Uterus (tissue), 4 donors: ENCODE data around the gene KIF5A. TPM values are rescaled to one million over a fixed set of nuclear protein-coding genes. Genes with fewer than 3 reads are reported as not detected.

ENCODE experiments used
- DNase-seq, 2 donors: peaks; one replicate each; pipeline ENCODE4 v3.0.0-alpha.2; 2019 to 2020
- H3K27ac ChIP-seq, 2 donors: fragments of 200-600 bp; sonication (generic); 1 replicate in 1 of 2; 2 replicates in 1 of 2; pipeline ENCODE4 v1.5.1; 2016 to 2018
- H3K27me3 ChIP-seq, 2 donors: fragments of 200-600 bp; sonication (generic); one replicate each; pipeline ENCODE4 v1.5.1; 2018 to 2019; ENCODE audit warnings: control low read depth in 1 of 2
- H3K36me3 ChIP-seq, 2 donors: fragments of 200-600 bp; sonication (generic); one replicate each; pipeline ENCODE4 v1.5.1; 2019; ENCODE audit warnings: control low read depth in 1 of 2
- H3K4me1 ChIP-seq, 2 donors: fragments of 200-600 bp; sonication (generic); one replicate each; pipeline ENCODE4 v1.5.1; 2018 to 2019; ENCODE audit warnings: control low read depth in 1 of 2
- H3K4me3 ChIP-seq, 2 donors: fragments of 200-600 bp; sonication (generic); 1 replicate in 1 of 2; 2 replicates in 1 of 2; pipeline ENCODE4 v1.5.1; 2018 to 2019; ENCODE audit warnings: mild to moderate bottlenecking in 1 of 2
- H3K9me3 ChIP-seq, 2 donors: fragments of 200-600 bp; sonication (generic); one replicate each; pipeline ENCODE4 v1.5.1; 2019; ENCODE audit warnings: control low read depth in 1 of 2
- POLR2A ChIP-seq, 2 donors: fragments of 450-650 bp; IDR thresholded peaks; one replicate each; pipeline ENCODE4 v1.6.1; 2016; ENCODE audit warnings: antibody characterized with exemption in 2 of 2, mild to moderate bottlenecking in 1 of 2, moderate library complexity in 1 of 2
- intact Hi-C: fragments of 100-400 bp; cut with DNase I; formaldehyde crosslinking; loops from one replicate; pipeline ENCODE4 v1.15.1; 2023; ENCODE audit warnings: low total_unique reads
- total RNA-seq, 4 donors: library from RNA; depleted of rRNA in 3 of 4; stranded (reverse); fragments of >200 nt in 3 of 4; gene quantifications; one replicate each; pipeline versions ENCODE4 v1.1.0 to v1.2.4, GENCODE V29; 2014 to 2023
- TF ChIP-seq, protein P1 (sequence below), 4 experiments: fragments of 200-600 bp in 2 of 4; fragments of 450-650 bp in 2 of 4; sonication (generic) in 2 of 4; IDR thresholded peaks; one replicate each; pipeline ENCODE4 v1.5.1; 2016 to 2019; ENCODE audit warnings: antibody characterized with exemption in 4 of 4, mild to moderate bottlenecking in 2 of 4, moderate library complexity in 1 of 4
- donor health status: DM: yes; HTN: yes; CAD: no.

The KIF5A gene
- total RNA-seq, 4 donors from 2014 or later, result 0.59 to 5.1 (median 1.9) TPM

DNA sequence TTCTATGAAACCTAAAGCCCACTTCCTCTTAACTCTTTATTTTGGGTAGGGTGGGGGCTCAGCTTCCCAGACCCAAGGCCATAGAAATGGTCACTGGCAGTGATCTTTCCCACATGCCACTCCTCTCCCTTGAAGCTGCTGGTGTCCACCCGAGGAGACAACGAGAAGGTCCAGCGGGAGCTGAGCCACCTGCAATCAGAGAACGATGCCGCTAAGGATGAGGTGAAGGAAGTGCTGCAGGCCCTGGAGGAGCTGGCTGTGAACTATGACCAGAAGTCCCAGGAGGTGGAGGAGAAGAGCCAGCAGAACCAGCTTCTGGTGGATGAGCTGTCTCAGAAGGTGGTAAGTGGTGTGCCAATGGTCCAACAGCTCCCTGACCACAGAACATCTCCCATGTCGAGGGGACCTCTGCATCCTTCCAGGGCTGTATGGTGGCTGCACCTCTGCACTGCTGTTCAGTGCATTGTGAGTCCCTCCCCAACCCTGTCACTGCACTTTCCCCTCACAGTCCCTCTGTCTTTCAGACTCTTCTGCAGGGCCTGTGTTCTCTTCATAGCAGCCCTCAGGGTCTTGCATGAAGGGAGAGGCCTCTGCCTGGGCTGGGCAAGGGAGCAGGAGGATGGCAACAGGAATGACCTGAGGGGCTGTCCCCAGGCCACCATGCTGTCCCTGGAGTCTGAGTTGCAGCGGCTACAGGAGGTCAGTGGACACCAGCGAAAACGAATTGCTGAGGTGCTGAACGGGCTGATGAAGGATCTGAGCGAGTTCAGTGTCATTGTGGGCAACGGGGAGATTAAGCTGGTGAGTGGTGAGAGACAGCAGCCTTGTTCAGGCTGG is 22.3 kb downstream of the KIF5A start:
- no peaks in the 10 kb centered on the region for H3K4me1 ChIP-seq
- H3K4me3 ChIP-seq, result no peak overlapping the region
- intact Hi-C loops, result no loop called here
- DNase-seq, result no peak
- TF ChIP-seq, protein P1, sequence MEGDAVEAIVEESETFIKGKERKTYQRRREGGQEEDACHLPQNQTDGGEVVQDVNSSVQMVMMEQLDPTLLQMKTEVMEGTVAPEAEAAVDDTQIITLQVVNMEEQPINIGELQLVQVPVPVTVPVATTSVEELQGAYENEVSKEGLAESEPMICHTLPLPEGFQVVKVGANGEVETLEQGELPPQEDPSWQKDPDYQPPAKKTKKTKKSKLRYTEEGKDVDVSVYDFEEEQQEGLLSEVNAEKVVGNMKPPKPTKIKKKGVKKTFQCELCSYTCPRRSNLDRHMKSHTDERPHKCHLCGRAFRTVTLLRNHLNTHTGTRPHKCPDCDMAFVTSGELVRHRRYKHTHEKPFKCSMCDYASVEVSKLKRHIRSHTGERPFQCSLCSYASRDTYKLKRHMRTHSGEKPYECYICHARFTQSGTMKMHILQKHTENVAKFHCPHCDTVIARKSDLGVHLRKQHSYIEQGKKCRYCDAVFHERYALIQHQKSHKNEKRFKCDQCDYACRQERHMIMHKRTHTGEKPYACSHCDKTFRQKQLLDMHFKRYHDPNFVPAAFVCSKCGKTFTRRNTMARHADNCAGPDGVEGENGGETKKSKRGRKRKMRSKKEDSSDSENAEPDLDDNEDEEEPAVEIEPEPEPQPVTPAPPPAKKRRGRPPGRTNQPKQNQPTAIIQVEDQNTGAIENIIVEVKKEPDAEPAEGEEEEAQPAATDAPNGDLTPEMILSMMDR (IDR thresholded peaks at IDR 0.05), result no peak
- TF ChIP-seq POLR2A (IDR thresholded peaks at IDR 0.05), result no peak
- H3K27me3 ChIP-seq, result no peaks in the 10 kb centered on the region
- no peaks in the 10 kb centered on the region for H3K36me3 ChIP-seq
- no peaks in the 10 kb centered on the region for H3K9me3 ChIP-seq
- H3K27ac ChIP-seq, result no peak overlapping the region

DNA sequence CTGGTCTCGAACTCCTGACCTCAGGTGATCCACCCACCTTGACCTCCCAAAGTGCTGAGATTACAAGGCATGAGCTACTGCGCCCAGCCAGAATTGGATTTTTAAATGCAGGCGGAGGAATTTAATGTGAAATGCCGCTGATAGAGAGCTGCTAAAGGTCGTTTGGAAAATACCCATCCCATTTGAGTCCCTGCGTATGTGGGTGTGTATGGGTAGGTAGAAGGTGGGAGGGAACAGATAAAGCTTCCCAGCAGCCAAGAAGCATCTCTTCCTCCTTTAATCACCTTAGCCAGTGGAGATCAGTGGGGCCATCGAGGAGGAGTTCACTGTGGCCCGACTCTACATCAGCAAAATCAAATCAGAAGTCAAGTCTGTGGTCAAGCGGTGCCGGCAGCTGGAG is 25.0 kb downstream of the KIF5A start:
- Histone ChIP-seq H3K27ac (no peak overlapping the region), H3K27me3 (no peaks in the 10 kb centered on the region), H3K9me3 (no peaks in the 10 kb centered on the region), H3K4me1 (no peaks in the 10 kb centered on the region), H3K4me3 (no peak overlapping the region), H3K36me3 (no peaks in the 10 kb centered on the region)
- intact Hi-C loops, result no loop called here
- DNase-seq, result no peak
- TF ChIP-seq, protein P1 (IDR thresholded peaks at IDR 0.05), result no peak
- TF ChIP-seq POLR2A (IDR thresholded peaks at IDR 0.05), result no peak

DNA sequence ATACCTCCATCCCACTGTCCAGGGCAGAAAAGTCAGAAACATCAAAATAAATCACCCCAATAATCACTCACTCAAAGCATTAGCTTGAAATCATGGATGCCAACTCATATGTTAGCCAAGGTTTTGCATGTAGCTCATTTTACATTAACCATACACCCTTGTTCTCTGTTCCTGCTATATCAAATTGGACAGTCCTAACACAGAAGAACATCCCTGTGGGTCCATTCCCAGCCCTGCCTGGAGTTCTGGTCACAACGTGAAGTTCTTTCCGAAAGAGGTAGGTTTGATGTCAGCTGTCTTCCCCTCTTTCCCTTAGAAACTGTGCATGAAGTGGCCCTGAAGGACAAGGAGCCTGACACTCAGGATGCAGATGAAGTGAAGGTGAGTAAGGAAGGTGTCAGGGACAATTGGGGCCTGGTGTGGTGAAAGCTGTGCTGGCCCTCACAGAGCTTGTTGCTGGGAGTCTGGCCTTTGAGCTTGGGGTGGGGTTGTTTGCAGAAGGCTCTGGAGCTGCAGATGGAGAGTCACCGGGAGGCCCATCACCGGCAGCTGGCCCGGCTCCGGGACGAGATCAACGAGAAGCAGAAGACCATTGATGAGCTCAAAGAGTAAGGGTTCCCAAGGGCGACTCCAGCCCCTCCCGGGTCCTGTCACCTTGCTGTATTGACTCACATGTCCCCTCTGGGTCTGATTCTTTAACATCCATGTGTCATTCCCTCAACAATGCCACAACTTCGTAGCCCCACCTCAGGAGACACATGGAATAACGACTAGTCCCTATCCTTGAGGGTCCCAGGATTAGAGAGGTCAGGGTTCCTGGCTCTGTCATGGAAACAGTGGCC is 26.1 kb downstream of the KIF5A start:
- Histone ChIP-seq H3K4me1 (no peaks in the 10 kb centered on the region), H3K36me3 (no peaks in the 10 kb centered on the region), H3K27ac (no peak overlapping the region), H3K27me3 (no peaks in the 10 kb centered on the region), H3K9me3 (no peaks in the 10 kb centered on the region), H3K4me3 (no peak overlapping the region)
- TF ChIP-seq, protein P1 (IDR thresholded peaks at IDR 0.05), result no peak
- no peak for TF ChIP-seq POLR2A (IDR thresholded peaks at IDR 0.05)
- no peak for DNase-seq
- intact Hi-C loops, result no loop called here

DNA sequence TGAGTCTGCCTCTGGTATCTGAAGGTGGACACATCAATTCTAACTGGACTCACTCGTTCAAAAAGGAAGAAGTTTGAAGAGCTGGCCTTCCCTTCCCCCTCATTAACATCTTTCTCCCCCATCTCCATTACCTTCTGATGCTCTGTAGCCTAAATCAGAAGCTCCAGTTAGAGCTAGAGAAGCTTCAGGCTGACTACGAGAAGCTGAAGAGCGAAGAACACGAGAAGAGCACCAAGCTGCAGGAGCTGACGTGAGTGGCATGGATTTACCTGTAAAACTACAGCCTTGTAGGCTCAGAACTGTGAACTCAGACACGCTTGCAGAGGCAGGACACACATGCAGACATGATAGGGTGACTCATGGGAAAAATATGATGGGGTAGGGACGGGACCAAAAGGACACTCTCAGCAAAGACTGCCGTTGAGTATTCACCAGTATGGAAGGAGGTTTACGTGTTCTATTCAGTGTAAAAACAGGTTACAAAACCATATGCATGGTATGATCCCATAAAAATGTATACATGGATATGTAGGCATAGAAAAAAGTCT is 26.8 kb downstream of the KIF5A start:
- Histone ChIP-seq H3K36me3 (no peaks in the 10 kb centered on the region), H3K27me3 (no peaks in the 10 kb centered on the region), H3K9me3 (no peaks in the 10 kb centered on the region), H3K4me3 (no peak overlapping the region), H3K4me1 (no peaks in the 10 kb centered on the region), H3K27ac (no peak overlapping the region)
- intact Hi-C loops, result no loop called here
- TF ChIP-seq, protein P1 (IDR thresholded peaks at IDR 0.05), result no peak
- no peak for TF ChIP-seq POLR2A (IDR thresholded peaks at IDR 0.05)
- no peak for DNase-seq
